Activated CD8-positive, alpha-beta memory T cell treated with anti-CD3 and anti-CD28 coated beads, Interleukin-2, amount 50 U/mL, for 48 hours (primary cell): Measurements from ENCODE around the gene HMGXB3.

Experiments
- DNase-seq: peaks from one replicate; pipeline ENCODE4 v3.0.0-alpha.2; 2020

The HMGXB3 gene

GRCh38 chr5:150000256-150000989 lies at the start of gene HMGXB3, which contains the start of gene TIGD6:
Gene HMGXB3 (plus strand): TSS chr5:150000739. CDS start chr5:150004853, 4,114 bp downstream.
Gene TIGD6 (minus strand): TSS chr5:150000654. CDS start chr5:149996348, 4,306 bp downstream.
- DNase-seq = peak; percentile 95

GRCh38 chr5:149951138-149951749 lies 49.3 kb upstream of the HMGXB3 start:
- DNase-seq = no peak

- DNase-seq = no peak
Observed at GRCh38 chr5:149953436-149954121, 47.0 kb upstream of the HMGXB3 start.

- no peak for DNase-seq
Observed at GRCh38 chr5:149954798-149955197, 45.7 kb upstream of the HMGXB3 start.

- no peak for DNase-seq
Observed at GRCh38 chr5:149956685-149957084, 43.9 kb upstream of the HMGXB3 start.

GRCh38 chr5:149957855-149958254 lies 42.7 kb upstream of the HMGXB3 start:
- no peak for DNase-seq

- peak; percentile 62 for DNase-seq
Observed at GRCh38 chr5:149959406-149960236, 40.9 kb upstream of the HMGXB3 start.

GRCh38 chr5:149960272-149961185 lies 40.0 kb upstream of the HMGXB3 start, which contains the start of gene SLC26A2:
Gene SLC26A2 (plus strand): TSS chr5:149960758. CDS start chr5:149977653, 16,895 bp downstream.
- peak; percentile 94 for DNase-seq

GRCh38 chr5:149961186-149961685 lies 39.3 kb upstream of the HMGXB3 start:
- DNase-seq = no peak

- DNase-seq = no peak
Observed at GRCh38 chr5:149961957-149962409, 38.6 kb upstream of the HMGXB3 start.

GRCh38 chr5:149962601-149963300 lies 37.8 kb upstream of the HMGXB3 start:
- no peak for DNase-seq

- no peak for DNase-seq
Observed at GRCh38 chr5:149963729-149964128, 36.8 kb upstream of the HMGXB3 start.

GRCh38 chr5:149966946-149967345 lies 33.6 kb upstream of the HMGXB3 start:
- DNase-seq = no peak

- no peak for DNase-seq
Observed at GRCh38 chr5:149969181-149969930, 31.2 kb upstream of the HMGXB3 start.

- DNase-seq = no peak
Observed at GRCh38 chr5:149975409-149975808, 25.1 kb upstream of the HMGXB3 start.

GRCh38 chr5:149979896-149980295 lies 20.6 kb upstream of the HMGXB3 start:
- DNase-seq = no peak

GRCh38 chr5:149981206-149981605 lies 19.3 kb upstream of the HMGXB3 start:
- no peak for DNase-seq

- DNase-seq = no peak
Observed at GRCh38 chr5:149982505-149982904, 18.0 kb upstream of the HMGXB3 start.

- DNase-seq = no peak
Observed at GRCh38 chr5:149988126-149988525, 12.4 kb upstream of the HMGXB3 start.
